GM08714 (cell line): Measurements from ENCODE around the gene WDFY1.
A peak's percentile ranks its signal among the peaks of the same experiment; 100 is the strongest.

Experiments
- H3K4me3 ChIP-seq: fragments of 200-500 bp; sonication (Bioruptor generic); 2 replicates; pipeline ENCODE4 v1.5.1; 2014; ENCODE audit warnings: mild to moderate bottlenecking, low read length, inconsistent platforms
- ZNF274 ChIP-seq: IDR thresholded peaks from 2 replicates; pipeline ENCODE4 v1.6.1; 2012; ENCODE audit warnings: mild to moderate bottlenecking, low read depth, low read length

WDFY1 gene, protein sequence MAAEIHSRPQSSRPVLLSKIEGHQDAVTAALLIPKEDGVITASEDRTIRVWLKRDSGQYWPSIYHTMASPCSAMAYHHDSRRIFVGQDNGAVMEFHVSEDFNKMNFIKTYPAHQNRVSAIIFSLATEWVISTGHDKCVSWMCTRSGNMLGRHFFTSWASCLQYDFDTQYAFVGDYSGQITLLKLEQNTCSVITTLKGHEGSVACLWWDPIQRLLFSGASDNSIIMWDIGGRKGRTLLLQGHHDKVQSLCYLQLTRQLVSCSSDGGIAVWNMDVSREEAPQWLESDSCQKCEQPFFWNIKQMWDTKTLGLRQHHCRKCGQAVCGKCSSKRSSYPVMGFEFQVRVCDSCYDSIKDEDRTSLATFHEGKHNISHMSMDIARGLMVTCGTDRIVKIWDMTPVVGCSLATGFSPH

DNA sequence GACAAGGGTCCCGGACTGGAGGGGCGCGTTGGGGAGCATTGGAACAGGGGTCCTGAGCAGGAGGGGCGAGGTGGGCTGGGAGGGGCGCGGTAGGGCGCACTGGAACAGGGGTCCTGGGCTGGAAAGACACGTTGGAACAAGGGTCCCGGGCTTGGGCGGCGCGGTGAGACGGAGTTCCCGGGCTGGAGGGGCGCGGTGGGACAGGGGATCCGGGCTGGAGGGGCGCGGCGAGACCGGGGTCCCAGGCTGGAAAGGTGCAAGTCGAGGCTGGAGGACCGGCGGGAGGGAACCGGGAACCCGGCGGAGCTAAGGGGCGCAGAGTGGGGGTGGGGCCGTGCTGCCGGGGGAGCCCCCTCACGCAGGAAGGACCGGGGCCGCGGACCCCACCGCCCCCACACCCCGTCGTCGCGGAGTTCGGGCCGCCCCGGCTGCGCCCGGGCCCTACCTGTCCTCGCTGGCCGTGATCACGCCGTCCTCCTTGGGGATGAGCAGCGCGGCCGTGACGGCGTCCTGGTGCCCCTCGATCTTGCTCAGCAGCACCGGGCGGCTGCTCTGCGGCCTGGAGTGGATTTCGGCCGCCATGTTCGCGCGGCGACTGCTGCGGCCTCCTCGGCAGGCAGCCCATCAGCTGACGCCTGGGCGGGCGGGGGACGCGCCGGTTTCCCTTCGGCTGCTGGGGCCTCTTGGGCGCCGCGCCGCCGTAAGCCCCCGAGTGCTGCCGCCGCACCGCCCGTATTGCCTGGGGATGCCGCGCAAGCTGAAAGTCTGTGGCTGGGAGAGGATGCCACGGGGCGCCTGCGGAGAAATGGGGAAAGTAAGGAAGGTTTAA, at the start of gene WDFY1:
TSS of gene WDFY1 (minus strand) at position 633 of the 829 bp plus-strand sequence. CDS start at position 582, 51 bp downstream.
- TF ChIP-seq ZNF274 = no peak
- H3K4me3 ChIP-seq = peak within 1 kb of the TSS; percentile 87

DNA sequence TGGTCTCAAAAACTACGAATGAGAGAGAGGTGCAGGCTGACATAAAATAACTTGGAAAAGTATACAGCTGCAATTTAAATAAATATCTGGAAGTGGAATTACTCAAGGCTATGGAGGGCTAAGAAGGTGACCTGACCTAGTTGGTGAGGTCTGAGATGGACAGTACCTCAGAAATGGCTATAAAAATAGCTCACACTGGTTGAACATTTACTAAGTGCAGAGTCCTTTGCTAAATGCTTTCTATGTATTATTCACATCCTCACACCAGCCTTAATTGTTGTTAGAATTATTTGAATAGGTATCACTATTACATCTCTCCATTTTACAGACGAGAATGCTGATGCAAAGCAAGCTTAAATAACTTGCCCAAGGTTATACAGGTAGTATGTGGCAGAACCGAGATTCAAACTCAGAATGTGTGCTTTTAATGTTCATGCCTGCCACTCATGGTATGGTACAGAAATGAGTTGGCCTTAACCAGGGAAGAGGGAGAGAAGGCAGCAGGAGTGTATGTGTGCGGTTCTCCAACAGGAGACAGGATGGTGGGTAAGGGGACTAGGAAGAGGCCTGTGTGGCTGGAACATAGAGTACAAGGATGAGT, 49.5 kb upstream of the WDFY1 start:
- no peak overlapping the region for H3K4me3 ChIP-seq
- no peak for TF ChIP-seq ZNF274

DNA sequence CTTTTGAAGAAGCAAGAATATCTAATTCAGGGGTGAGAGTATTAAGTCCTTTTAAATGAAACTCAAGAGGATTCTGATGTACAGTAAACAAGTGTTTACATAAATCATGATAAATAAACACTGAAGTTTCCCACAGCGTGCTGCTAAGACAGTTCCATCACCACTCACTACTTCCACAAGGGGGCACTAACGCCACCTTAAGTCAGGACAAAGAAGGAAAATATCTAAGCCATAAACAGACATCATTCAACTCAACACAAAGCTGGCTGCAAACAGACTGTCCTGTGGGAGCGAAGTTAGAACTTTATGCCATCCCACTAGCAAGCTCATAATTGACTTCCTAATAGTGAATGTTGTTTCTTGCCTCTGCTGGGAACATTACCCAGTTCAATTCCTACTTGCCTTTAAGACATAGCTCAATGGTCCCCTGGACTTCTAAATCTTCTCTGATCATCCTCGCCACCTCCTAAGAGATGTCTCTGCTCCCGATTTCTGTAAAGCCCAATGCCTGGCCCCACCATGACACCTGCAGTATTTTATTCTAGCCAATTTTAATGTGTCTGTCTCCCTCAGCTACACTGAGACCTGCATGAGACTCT, 48.6 kb upstream of the WDFY1 start:
- no peak overlapping the region for H3K4me3 ChIP-seq
- TF ChIP-seq ZNF274 = no peak

DNA sequence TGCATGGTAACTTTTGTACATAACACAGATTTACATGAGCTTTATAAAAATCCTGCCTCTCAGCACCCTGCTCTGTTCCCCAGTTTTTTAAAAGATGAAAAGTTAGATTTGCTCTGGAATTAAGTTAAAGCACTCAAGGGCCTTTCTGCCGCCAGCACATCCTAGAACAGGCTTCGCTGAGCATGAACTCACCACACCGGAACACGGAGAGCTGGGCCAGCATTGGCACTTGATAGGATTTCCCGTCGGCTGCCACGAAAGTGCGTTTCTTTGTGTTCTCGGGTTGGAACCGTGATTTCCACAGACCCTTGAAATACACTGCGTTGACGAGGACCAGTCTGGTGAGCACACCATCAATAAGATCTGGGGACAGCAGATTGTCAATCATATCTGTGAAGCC, 46.5 kb upstream of the WDFY1 start:
- no peak for TF ChIP-seq ZNF274

DNA sequence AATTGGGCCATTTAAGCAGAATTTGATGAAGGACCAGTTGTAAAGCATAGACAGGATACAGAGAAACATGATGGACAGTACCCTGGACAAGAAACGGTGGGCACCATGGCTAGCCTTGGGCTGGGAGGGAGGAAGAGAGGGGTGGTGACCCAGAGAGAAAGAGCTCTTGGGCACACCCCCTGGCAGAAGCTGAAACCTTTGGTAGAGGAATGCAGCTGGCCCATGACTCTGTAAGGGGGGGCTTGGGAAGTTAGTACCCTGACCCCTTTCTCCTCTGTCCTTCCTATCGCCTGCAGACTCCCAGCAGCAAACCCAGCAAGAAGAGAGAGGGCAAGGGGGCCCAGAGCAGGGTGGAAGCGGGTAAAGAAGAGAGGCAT, 44.7 kb upstream of the WDFY1 start:
- TF ChIP-seq ZNF274 = no peak
- no peak overlapping the region for H3K4me3 ChIP-seq

More for the DNA sequence above, 46.5 kb upstream of the WDFY1 start:
- no peak overlapping the region for H3K4me3 ChIP-seq

DNA sequence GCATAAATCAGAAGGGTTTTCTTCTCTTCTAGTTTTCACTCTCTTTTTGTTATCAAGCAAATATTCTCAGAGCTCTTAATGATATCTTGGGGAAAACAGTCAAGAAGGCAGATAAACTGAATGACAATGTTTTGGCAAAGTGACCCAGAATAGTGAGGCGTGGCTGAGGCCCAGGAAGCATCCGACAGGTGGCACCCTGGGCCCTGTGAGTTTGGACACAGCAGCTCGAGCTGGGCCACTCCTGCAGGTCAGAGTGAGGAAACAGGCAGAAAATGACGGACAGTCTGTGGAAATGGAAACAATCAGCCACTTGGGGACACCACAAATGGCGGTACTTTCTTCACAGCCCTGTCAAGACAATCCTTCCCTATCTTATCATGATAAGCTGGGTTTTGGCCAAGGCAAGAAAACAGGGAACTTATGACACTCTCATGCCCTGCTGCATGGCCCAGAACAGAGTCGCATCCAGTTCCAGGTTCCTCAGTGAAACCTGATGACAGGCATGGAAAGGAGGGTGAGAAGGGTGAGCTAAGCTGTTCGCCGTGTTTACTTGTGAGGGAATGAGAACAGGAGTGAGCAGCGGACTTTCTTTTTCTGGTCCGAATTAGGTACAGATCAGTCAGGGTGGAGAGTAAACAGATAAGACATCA, 44.2 kb upstream of the WDFY1 start:
- H3K4me3 ChIP-seq = no peak overlapping the region
- no peak for TF ChIP-seq ZNF274

DNA sequence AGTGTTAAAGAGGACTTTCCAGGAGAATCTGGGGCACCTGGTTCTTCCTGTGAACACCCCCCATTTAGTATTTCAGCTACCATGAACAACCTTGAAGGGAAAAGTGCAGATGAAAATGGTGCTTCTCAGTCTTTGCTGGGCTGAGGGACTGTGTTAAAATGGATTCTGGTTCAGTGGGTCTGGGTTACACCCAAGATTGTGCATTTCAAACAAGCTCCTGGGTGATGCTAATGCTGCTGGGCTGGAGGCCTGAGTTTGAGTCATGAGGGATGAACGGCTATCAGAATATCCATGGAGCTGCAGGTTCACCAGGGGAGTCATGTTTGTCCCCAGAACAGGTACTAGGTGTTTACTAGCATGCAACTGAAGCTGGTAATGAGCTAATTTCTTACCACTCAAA, 36.1 kb upstream of the WDFY1 start:
- H3K4me3 ChIP-seq = no peak overlapping the region
- TF ChIP-seq ZNF274 = no peak

DNA sequence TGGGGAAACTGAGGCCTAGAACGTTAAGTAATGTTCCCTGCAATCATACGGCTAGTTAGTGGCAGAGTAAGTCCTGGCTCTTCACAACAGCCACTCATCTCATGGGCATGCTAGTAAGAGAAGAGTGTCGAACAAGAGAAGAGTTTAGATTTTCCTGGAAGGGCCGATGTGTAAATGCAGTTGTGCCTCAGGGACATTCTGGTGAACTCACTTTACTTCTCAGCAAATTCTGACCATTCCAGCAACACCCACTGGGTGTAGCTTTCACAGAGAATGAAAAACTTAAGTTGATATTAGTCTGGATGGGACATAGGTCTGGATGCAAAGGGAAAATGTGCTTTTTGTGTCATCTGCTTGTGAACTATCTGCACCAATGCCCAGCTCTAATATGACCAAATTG, 35.7 kb upstream of the WDFY1 start:
- no peak for TF ChIP-seq ZNF274
- H3K4me3 ChIP-seq = no peak overlapping the region

DNA sequence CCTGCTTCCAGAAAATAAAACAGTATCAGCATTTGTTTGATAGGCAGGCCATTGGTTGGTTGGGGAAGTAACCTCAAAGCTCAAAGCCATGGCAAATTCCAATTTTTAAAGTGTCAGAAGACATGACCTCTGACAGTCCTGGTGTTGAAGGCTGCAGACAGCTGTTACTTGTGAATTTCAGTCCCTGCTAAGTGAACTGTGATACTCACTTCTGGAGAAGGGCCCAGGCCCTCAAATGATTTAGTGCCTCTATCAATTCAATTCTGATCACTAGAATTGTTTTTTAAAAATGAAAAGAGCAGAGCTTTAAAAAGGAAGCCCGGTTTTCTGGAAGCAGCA, 35.2 kb upstream of the WDFY1 start:
- no peak for TF ChIP-seq ZNF274
- no peak overlapping the region for H3K4me3 ChIP-seq

DNA sequence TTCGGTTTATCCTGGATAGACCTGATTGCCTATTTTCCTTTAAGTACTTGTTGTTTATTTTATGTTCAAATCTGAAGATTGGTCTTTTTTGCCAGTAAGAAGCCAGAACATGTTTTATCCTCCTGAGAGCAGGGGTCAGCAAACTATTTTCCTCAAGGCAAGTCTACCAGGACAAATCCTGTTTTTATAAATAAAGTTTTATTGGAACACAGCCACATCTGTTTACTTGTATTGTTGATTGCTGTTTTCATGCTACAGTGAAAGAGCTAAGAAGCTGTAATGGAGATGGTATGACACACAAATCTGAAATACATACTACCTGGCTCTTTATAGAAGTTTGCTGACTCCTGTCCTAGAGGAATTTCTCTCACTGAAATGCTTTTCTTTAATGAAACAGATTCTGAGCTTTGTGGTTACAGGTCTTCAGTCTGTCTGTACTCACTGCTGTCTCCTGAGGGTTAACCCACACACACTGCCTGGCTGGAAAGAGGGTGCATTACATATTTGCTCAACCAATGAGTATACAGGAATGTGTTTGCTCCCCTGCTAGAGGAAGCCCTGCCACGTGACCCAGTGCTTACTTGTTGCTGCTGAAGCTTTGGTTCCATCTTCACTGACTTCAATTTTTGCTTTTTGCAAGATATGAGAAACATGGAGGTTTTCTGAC, 34.7 kb upstream of the WDFY1 start:
- no peak for TF ChIP-seq ZNF274
- H3K4me3 ChIP-seq = no peak overlapping the region

DNA sequence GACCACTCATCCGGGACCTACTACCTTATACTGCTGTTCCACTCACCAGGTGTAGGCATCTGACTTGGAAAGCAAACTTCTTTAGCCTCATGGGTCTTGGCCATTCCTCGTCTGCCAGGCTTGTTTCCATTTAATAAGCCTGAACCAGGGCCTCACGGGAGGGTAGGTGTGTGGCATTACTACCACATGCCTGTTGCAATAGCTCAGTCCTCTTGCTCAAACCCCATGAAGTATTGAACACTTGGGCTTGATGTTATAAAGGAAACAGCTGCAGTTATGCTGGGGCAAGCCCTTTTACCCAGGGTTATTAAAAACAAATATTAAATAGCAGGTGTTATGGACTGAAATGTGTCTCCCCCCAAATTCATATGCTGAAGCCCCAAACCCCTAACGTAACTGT, 33.3 kb upstream of the WDFY1 start:
- no peak overlapping the region for H3K4me3 ChIP-seq
- no peak for TF ChIP-seq ZNF274

DNA sequence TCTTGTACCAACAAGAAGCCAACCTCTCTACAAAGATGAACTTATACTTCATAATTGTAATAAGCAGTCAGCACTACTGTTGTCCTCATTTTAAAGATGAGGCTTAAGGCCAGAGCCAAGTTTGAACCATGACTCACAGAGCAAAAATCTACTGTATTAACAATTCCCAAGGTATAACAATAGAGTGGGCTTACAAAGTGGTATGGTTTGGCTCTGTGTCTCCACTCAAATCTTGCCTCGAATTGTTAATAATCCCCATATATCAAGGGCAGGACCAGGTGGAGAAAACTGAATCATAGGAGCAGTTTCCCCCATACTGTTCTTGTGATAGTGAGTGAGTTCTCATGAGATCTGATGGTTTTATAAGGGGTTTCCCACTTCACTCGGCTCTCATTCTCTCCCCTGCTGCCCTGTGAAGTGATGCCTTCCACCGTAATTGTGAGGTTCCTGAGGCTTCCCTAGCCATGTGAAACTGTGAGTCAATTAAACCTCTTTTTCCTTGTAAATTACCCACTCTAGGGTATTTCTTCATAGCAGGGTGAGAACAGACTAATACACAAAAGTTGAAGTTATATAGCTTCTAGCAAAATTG, 31.6 kb upstream of the WDFY1 start:
- no peak for TF ChIP-seq ZNF274
- H3K4me3 ChIP-seq = no peak overlapping the region

DNA sequence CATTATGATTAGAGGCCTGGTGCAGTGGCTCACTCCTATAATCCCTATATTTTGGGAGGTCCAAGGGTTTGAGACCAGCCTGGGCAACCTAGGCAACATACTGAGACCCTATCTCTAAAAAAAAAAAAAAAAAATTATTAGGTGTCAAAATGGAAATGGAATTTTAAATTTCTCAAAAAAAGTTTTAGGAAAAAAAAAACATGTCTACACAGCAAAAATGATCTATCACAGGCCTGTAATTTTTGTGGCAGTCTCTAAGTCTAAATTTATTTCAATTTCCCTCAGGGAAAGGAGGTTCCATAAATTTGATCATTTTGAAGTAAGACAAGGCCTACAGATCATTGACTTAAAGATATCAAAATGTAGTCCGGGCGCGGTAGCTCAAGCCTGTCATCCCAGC, 28.5 kb upstream of the WDFY1 start:
- no peak overlapping the region for H3K4me3 ChIP-seq
- no peak for TF ChIP-seq ZNF274

DNA sequence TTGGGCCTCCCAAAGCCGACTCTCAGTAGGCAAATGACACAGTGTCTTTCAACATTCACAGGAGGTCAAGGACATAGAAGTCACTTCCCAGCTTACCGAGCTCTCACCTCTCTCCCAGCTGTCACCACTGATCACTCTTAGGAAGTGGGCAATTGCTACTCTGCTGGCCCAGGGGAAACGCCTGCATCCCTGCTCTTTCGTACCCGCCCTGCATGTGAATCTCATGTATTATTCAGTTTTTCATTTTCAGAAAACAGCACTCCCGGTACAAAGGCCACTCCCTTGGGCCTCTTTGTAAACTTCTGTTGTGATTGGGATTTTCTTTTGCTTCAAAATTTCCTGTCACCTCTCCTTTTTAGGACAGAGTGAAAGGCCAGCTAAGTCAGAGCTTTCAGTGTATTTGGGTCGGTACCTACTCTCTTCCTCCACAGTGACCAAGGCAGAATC, 27.5 kb upstream of the WDFY1 start:
- H3K4me3 ChIP-seq = no peak overlapping the region
- no peak for TF ChIP-seq ZNF274
